ENCODE results near the gene MGLL.
A peak's percentile ranks its signal among the peaks of the same experiment; 100 is the strongest.

The MGLL gene

GRCh38 chr3:127702151-127702578 lies 120.2 kb downstream of the MGLL start:
- DNase-seq (ENCODE audit: low read depth) = peak; percentile 85

GRCh38 chr3:127701280-127701911 lies 120.9 kb downstream of the MGLL start:
- TF ChIP-seq CTCF (conservative IDR thresholded peaks at IDR 0.05; ENCODE audit: low read length) = no peak
- no peak for DNase-seq (ENCODE audit: low read depth)

More at GRCh38 chr3:127702151-127702578, 120.2 kb downstream of the MGLL start:
- H3K4me3 ChIP-seq (ENCODE audit: low read length) = no peak overlapping the region
- no peak; the same call in 1 of the 2 replicates for TF ChIP-seq CTCF (conservative IDR thresholded peaks at IDR 0.05; ENCODE audit: low read length)

GRCh38 chr3:127700406-127700805 lies 121.9 kb downstream of the MGLL start:
- no peak for TF ChIP-seq CTCF (conservative IDR thresholded peaks at IDR 0.05; ENCODE audit: low read length)
- no peak overlapping the region for H3K4me3 ChIP-seq (ENCODE audit: low read length)
- DNase-seq (ENCODE audit: low read depth) = no peak

More at GRCh38 chr3:127701280-127701911, 120.9 kb downstream of the MGLL start:
- no peak overlapping the region for H3K4me3 ChIP-seq (ENCODE audit: low read length)

GRCh38 chr3:127699416-127700300 lies 122.7 kb downstream of the MGLL start:
- DNase-seq (ENCODE audit: low read depth) = no peak
- TF ChIP-seq CTCF (conservative IDR thresholded peaks at IDR 0.05; ENCODE audit: low read length) = no peak
- H3K4me3 ChIP-seq (ENCODE audit: low read length) = no peak overlapping the region

- H3K4me3 ChIP-seq (ENCODE audit: low read length) = no peak overlapping the region
- no peak for DNase-seq (ENCODE audit: low read depth)
- no peak for TF ChIP-seq CTCF (conservative IDR thresholded peaks at IDR 0.05; ENCODE audit: low read length)
Measured at GRCh38 chr3:127698691-127699415, 123.5 kb downstream of the MGLL start.

- no peak overlapping the region for H3K4me3 ChIP-seq (ENCODE audit: low read length)
- no peak for TF ChIP-seq CTCF (conservative IDR thresholded peaks at IDR 0.05; ENCODE audit: low read length)
Measured at GRCh38 chr3:127698286-127698685, 124.0 kb downstream of the MGLL start.

More at GRCh38 chr3:127698286-127698685, 124.0 kb downstream of the MGLL start:
- no peak for DNase-seq (ENCODE audit: low read depth)
